HG03520 (cell line): ENCODE data around the gene PGAP6.
"Not testable (repeated sequence)": the region's sequence is repeated elsewhere in the genome, so short reads cannot be mapped to it uniquely, and the experiment has no call there.

Experiments
- ATAC-seq: cut with Tn5 transposase; IDR thresholded peaks from one replicate; pipeline ENCODE4 v1.9.1; 2021; ENCODE audit warnings: mild to moderate bottlenecking, moderate library complexity; ENCODE audit not compliant: unreplicated experiment

PGAP6 gene

GRCh38 chr16:367333-367903, 14.4 kb downstream of the PGAP6 start:
- no peak for ATAC-seq

GRCh38 chr16:366476-366875, 15.3 kb downstream of the PGAP6 start:
- no peak for ATAC-seq

- ATAC-seq, result no peak
Measured at GRCh38 chr16:364595-365491, 16.9 kb downstream of the PGAP6 start.

- ATAC-seq, result no peak
Measured at GRCh38 chr16:363766-364490, 17.9 kb downstream of the PGAP6 start.

- ATAC-seq, result no peak
Measured at GRCh38 chr16:363110-363765, 18.5 kb downstream of the PGAP6 start.

DNA sequence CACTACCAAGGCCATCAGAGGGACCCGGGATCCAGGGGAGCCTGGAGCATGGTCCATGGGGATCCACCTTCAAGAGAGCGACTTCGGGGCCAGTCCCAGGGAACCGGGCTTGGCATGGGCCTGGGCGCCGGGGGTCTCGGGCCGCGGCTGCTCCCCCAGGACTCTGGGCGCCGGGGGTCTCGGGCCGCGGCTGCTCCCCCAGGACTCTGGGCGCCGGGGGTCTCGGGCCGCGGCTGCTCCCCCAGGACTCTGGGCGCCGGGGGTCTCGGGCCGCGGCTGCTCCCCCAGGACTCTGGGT, 19.1 kb downstream of the PGAP6 start:
- ATAC-seq, result not testable (repeated sequence)

DNA sequence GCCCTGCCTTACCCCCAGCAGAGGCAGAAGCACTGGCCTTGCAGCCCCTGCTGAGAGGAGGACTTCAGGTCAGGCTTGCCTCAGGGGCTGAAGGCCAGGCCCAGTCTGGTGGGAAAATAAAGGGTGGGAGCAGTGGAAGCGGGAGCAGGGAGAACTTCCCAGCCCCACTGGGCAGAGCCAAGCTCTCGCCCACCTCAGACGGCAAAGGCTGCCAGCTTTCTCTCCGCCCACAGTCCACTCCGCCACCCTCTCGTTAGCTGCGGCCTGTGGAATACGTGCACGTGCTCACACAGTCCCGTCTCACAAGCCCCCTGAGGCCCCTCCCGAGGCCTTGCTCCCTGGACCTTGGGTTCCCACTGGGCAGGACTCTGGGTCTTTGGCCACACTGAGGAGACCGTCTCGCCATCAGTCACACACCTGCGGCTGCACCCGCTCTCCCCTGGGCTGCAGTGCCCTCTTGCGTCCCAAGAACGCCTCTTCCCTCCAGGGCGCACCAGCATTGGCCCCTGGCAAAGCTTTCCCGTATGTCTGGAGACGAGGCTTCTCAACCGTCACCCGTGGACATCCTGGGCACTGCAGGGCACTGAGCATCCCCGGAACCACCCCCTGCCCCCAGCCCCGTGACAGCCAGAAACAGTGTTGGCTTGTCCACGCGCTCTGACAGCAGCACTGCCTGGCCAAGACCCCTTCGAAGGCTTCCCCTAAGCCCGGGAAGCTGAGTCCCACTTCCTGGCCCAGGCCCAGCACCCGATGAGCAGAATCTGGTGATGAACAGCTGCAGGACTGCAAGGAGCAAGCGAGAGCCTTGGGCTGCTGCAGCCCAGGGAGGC, 19.7 kb downstream of the PGAP6 start:
- no peak for ATAC-seq

DNA sequence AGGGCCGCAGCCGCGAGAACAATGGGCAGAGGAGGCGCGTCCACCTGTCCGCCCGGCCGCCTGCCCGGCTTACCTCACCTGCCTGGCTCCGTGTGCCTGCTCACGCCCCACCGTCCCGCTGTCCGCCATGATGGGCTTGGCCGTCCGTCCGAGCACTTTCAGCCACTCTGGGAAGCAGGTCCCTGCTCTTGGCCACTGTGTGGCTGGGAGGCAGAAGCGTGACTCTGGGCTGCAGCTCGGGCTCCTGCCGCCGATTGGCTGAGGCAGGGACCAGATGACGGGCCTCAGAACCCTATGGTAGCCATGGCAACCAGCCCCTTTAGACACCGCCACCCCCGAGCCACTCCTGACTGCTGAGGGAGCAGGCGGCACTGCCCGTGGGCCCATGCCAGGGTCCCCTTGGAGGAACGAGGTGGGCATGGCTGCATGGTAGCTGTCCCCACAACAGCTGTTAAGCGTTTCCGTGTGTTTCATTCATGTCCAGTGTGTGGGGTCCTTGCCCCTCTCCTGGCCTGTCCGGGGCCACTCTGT, 20.4 kb downstream of the PGAP6 start:
- ATAC-seq, result no peak

DNA sequence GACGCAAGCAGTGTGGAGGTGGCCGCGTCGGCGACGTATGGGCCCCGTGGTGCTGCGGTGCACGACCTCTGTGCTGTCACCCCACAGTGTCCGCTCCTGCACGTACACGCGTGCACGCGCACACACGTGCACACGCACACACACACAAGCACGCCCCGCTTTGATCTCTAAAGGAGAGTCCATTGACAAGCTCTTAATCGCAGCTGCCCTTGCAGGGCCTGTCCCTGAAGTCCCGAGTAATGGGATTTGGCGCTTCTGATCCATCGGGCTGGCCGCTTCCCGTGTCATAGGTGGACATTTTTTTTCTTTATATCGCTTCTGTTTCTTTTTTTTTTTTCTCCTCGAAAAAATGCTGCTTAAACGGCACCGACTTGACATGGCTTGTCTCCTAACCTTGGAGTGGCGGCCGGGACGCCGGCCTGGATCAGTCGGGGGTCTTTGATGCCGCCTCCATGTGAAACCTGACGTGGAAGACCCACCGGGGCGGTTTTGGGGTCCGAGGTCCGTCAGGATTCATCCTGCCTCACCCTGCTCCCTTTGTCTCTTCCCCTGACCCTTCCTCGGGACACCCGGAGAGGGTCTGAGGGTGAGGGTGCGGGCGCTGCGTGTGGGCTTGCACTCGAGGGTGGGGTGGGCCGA, 21.0 kb downstream of the PGAP6 start:
- no peak for ATAC-seq

- ATAC-seq, result no peak
Measured at GRCh38 chr16:359871-360697, 21.7 kb downstream of the PGAP6 start.

DNA sequence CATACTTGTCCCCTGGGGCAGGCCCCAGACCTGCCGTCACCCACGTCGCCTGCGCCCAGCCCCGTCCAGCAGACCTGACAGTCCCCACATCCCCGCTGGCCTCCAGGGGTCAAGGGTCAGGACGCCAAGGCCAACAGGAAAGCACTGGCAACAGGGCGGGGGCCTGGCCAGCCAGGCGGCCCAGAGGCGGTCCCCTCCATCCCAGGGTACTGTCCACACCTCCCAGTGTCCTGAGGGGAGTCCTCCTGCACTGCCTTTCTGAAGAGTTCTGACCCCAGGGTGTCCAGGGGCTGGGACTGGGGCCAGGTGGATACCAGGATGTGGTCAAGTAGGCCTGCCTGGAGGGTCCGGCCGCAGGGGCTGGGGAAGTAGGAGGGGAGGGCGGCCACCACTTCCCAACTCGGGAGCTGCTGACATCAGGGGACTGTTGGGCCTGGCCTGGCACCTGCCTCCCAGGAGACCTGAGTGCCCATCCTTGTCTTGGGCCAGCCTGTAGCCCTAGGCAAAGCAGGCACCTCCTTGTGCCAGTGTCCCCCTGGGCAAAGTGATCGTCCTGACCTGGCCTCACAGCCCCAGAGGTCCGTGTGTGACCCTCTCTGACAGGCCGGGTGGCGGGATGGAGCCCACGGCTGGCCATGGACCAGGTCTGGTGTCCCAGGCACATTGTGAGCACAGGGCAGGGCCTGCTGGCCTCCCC, 22.6 kb downstream of the PGAP6 start:
- no peak for ATAC-seq

DNA sequence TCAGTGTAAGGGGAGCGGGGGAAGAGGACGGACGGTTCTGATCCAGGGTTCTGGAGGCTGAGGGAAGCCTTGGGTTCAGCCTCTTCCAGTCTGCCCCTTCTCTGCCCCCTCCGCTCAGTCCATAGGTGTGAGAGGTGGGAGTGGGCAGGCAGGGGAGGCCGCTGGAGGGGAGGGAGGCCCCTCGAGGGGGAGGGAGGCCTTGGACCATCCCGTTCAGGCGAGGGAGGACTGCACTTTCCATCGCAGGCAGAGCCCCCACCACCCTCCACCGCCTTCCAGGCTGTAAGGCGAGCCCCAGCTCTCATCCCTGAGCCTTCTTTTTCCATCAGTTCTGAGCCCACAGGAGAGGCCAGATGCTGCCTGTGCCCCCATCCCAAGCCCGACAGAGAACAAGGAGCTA, 25.0 kb downstream of the PGAP6 start:
- ATAC-seq, result no peak

GRCh38 chr16:354971-355461, 26.8 kb downstream of the PGAP6 start:
- no peak for ATAC-seq

GRCh38 chr16:354291-354881, 27.4 kb downstream of the PGAP6 start:
- ATAC-seq, result no peak

DNA sequence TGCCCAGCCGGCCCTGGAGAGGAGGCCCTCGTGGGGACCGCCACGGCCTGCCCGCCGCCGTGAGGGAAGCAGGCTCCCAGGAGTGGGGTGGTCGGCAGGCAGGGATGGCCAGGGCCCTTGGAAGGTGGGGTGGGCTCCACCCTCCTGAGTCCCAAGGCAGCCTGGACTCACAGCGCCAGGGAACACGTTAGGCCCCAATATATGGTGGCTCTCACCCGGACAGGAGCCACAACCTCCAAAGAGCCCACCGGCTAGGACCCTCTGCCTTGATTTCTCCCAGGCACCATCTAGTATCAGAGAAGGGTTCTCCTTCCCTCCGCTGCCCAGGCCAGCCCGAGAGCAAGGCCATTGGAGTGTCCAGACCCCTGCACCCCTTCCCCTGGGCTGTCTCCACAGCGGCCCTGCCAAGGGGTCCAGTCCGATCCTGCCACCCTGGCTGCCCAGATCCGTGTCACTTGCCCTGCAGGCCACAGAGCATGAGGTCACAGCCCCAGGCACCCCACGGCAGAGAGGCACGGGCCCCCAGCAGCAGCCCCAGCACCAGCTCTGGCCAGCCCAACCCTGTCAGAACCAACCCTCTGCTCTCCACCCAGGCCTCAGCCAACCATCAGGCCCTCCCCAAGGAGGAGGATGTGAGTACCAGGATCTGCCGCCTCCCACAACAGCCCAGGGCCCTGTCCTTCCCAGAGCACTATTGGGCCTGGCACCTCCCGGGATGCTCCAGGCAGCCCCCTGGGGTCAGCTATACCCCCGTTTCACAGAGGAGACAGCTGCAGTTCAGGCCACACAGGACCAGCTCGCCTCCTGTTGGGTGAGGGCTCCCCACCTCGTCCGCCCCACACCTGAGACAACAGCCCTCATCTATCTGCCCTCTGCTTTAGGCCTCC, 28.1 kb downstream of the PGAP6 start:
- no peak for ATAC-seq

- ATAC-seq, result peak; percentile 51
Measured at GRCh38 chr16:352547-353403, 29.0 kb downstream of the PGAP6 start, which contains the start of gene AXIN1. AXIN1 (minus strand) TSS chr16:352723; CDS start chr16:347025, 5,698 bp downstream.
